ENCODE measurements around the gene HILPDA.
A peak's percentile ranks its signal among the peaks of the same experiment; 100 is the strongest.

Gene HILPDA

GRCh38 chr7:128425850-128426249, 29.8 kb upstream of the HILPDA start:
- TF ChIP-seq CTCF (IDR thresholded peaks at IDR 0.05; ENCODE audit: unreplicated experiment in 3 of 3): peak; percentile 88 to 90 (median 89)
- no peak overlapping the region for H3K4me3 Mint-ChIP-seq
- peaks cover 3% of the 10 kb centered on the region for H3K27me3 Mint-ChIP-seq (ENCODE audit: low read depth)
- peaks cover 12% of the 10 kb centered on the region for H3K4me1 Mint-ChIP-seq
- no peaks in the 10 kb centered on the region for H3K9me3 Mint-ChIP-seq
- no peak overlapping the region for H3K27ac Mint-ChIP-seq
- H3K36me3 Mint-ChIP-seq (ENCODE audit: low read depth): no peaks in the 10 kb centered on the region

- peaks cover 8% of the 10 kb centered on the region for H3K27me3 Mint-ChIP-seq (ENCODE audit: low read depth)
- no peak overlapping the region for H3K4me3 Mint-ChIP-seq
- H3K9me3 Mint-ChIP-seq: no peaks in the 10 kb centered on the region
- TF ChIP-seq CTCF (IDR thresholded peaks at IDR 0.05; ENCODE audit: unreplicated experiment in 3 of 3): peak; percentile 75 to 89 (median 83)
- H3K27ac Mint-ChIP-seq: peak overlapping the region in 1 of 3 experiments; percentile 6
- H3K4me1 Mint-ChIP-seq: peaks cover 13% of the 10 kb centered on the region
- no peaks in the 10 kb centered on the region for H3K36me3 Mint-ChIP-seq (ENCODE audit: low read depth)
Measured at GRCh38 chr7:128427289-128427891, 28.3 kb upstream of the HILPDA start.

GRCh38 chr7:128430207-128430606, 25.5 kb upstream of the HILPDA start:
- H3K4me3 Mint-ChIP-seq: no peak overlapping the region
- no peaks in the 10 kb centered on the region for H3K9me3 Mint-ChIP-seq
- H3K27me3 Mint-ChIP-seq (ENCODE audit: low read depth): peaks cover 8% of the 10 kb centered on the region
- peaks cover 4% of the 10 kb centered on the region for H3K4me1 Mint-ChIP-seq
- no peak overlapping the region for H3K27ac Mint-ChIP-seq
- no peaks in the 10 kb centered on the region for H3K36me3 Mint-ChIP-seq (ENCODE audit: low read depth)
- no peak for TF ChIP-seq CTCF (IDR thresholded peaks at IDR 0.05; ENCODE audit: unreplicated experiment in 3 of 3)

- Mint-ChIP-seq H3K4me3 (no peak overlapping the region), H3K27me3 (ENCODE audit: low read depth) (peaks cover 8% of the 10 kb centered on the region), H3K4me1 (peaks cover 4% of the 10 kb centered on the region), H3K36me3 (ENCODE audit: low read depth) (no peaks in the 10 kb centered on the region), H3K9me3 (no peaks in the 10 kb centered on the region), H3K27ac (no peak overlapping the region)
- TF ChIP-seq CTCF (IDR thresholded peaks at IDR 0.05; ENCODE audit: unreplicated experiment in 3 of 3): no peak
Measured at GRCh38 chr7:128431221-128431620, 24.5 kb upstream of the HILPDA start.

GRCh38 chr7:128431754-128432153, 23.9 kb upstream of the HILPDA start:
- H3K4me1 Mint-ChIP-seq: peaks cover 4% of the 10 kb centered on the region
- peaks cover 8% of the 10 kb centered on the region for H3K27me3 Mint-ChIP-seq (ENCODE audit: low read depth)
- H3K36me3 Mint-ChIP-seq (ENCODE audit: low read depth): no peaks in the 10 kb centered on the region
- no peak for TF ChIP-seq CTCF (IDR thresholded peaks at IDR 0.05; ENCODE audit: unreplicated experiment in 3 of 3)
- no peaks in the 10 kb centered on the region for H3K9me3 Mint-ChIP-seq
- H3K4me3 Mint-ChIP-seq: no peak overlapping the region
- no peak overlapping the region for H3K27ac Mint-ChIP-seq

All from nephron (organoid).